LNCAP (cell line): ENCODE results near the gene MRPL24.

Source experiments
- CTCF ChIP-seq: fragments of 450-650 bp; IDR thresholded peaks from 2 replicates; pipeline ENCODE4 v1.5.1; 2017; ENCODE audit warnings: mild to moderate bottlenecking

MRPL24 gene

DNA sequence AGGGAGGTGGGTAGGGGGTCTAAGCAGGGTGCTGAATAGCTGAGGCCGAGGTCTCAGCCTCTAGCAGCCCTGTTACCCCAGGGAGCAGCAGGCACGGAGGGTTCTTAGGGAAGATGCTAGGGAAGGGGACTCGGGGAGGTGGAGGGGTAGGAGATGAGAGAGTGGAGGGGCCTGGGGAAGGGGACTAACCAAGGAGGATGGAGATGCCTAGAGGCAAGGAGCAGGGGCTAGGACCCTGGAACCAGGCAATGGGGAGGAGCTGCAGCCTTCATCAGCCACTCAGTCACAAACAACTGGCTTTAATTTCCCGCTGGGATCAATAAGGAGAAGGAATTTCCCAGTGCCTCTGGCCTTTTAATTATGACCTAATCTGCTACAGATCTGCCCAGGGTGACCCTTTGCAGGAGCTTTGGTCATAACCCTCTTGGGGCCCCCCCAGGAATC lies 32.6 kb downstream of the MRPL24 start:
- no peak for TF ChIP-seq CTCF

- no peak for TF ChIP-seq CTCF
Observed at GRCh38 chr1:156707417-156708217, 33.3 kb downstream of the MRPL24 start.

- no peak for TF ChIP-seq CTCF
Observed at GRCh38 chr1:156706657-156707416, 34.1 kb downstream of the MRPL24 start.

- TF ChIP-seq CTCF, result peak; percentile 98
Observed at GRCh38 chr1:156705918-156706656, 34.8 kb downstream of the MRPL24 start.

DNA sequence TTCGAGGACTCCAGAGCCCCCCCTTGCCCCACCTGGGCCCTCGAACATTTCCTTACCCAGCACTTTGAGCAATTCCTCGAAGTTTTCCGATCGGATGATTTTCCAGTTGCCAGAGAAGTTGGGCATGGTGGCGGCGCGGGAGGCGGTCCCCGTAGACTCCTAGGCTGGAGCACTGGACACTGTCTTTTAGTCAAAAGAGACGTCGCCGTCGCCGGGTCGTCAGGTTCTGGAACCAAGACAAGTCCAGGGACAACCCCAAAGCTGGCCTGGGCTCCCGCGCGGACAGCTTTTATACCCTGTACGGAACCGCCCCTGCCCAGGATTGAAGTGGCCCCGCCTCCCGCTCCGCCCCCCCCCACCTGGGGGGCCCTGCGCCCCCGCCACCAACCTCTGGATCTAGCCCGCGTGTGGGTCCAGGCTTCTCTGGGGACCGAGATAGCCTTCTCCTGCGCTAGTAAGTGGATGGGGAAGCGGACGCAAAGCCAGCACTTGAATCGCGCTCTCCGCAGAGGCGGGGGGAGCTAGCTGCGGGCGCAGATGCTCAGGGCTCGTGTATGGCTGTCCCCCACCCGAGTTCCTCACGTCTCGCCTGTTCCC lies 35.5 kb downstream of the MRPL24 start, which contains the start of gene CRABP2:
Gene CRABP2 (minus strand): TSS at position 263 of the 597 bp plus-strand sequence. CDS start 137 bp downstream, at position 126.
- no peak for TF ChIP-seq CTCF

GRCh38 chr1:156704930-156705320 lies 36.0 kb downstream of the MRPL24 start:
- no peak for TF ChIP-seq CTCF

GRCh38 chr1:156704166-156704711 lies 36.6 kb downstream of the MRPL24 start:
- TF ChIP-seq CTCF, result no peak
